ENCODE results near the gene SAV1.

GRCh38 chr14:50620341-50620740, 47.8 kb downstream of the SAV1 start:
- TF ChIP-seq, protein P1, sequence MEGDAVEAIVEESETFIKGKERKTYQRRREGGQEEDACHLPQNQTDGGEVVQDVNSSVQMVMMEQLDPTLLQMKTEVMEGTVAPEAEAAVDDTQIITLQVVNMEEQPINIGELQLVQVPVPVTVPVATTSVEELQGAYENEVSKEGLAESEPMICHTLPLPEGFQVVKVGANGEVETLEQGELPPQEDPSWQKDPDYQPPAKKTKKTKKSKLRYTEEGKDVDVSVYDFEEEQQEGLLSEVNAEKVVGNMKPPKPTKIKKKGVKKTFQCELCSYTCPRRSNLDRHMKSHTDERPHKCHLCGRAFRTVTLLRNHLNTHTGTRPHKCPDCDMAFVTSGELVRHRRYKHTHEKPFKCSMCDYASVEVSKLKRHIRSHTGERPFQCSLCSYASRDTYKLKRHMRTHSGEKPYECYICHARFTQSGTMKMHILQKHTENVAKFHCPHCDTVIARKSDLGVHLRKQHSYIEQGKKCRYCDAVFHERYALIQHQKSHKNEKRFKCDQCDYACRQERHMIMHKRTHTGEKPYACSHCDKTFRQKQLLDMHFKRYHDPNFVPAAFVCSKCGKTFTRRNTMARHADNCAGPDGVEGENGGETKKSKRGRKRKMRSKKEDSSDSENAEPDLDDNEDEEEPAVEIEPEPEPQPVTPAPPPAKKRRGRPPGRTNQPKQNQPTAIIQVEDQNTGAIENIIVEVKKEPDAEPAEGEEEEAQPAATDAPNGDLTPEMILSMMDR (IDR thresholded peaks at IDR 0.05) = no peak
- TF ChIP-seq POLR2A (IDR thresholded peaks at IDR 0.05) = no peak
